Neural crest cell (in vitro differentiated cells): ENCODE results near the gene RBM14. TPM values are rescaled to one million over a fixed set of nuclear protein-coding genes. Genes with fewer than 3 reads are reported as not detected.
A peak's percentile ranks its signal among the peaks of the same experiment; 100 is the strongest.
"Not testable (repeated sequence)": the region's sequence is repeated elsewhere in the genome, so short reads cannot be mapped to it uniquely, and the experiment has no call there.

Experiments used
- DNase-seq: peaks from one replicate; pipeline ENCODE4 v3.0.0; 2021; ENCODE audit warnings: low read depth, mixed read lengths, low spot score
- H3K27ac Mint-ChIP-seq: one replicate; pipeline ENCODE4 v1.8.0; 2021; ENCODE audit warnings: mild to moderate bottlenecking, mixed read lengths; ENCODE audit not compliant: unreplicated experiment
- H3K27me3 Mint-ChIP-seq: 2 replicates; pipeline ENCODE4 v1.8.0; 2021; ENCODE audit warnings: low read depth, mild to moderate bottlenecking, mixed read lengths
- H3K36me3 Mint-ChIP-seq: 2 replicates; pipeline ENCODE4 v1.8.0; 2021; ENCODE audit warnings: low read depth, mild to moderate bottlenecking, mixed read lengths
- H3K4me1 Mint-ChIP-seq: 2 replicates; pipeline ENCODE4 v1.8.0; 2021; ENCODE audit warnings: mixed read lengths
- H3K4me3 Mint-ChIP-seq: one replicate; pipeline ENCODE4 v1.8.0; 2021; ENCODE audit warnings: mild to moderate bottlenecking, mixed read lengths
- H3K9me3 Mint-ChIP-seq: 2 replicates; pipeline ENCODE4 v1.8.0; 2021; ENCODE audit warnings: mixed read lengths
- total RNA-seq: library from RNA; stranded (reverse); gene quantifications from 2 replicates; pipeline ENCODE4 v1.2.1, GENCODE V29; 2021
- TF ChIP-seq, protein P1 (sequence below): fragments of 200-600 bp; sonication (generic); conservative IDR thresholded peaks from 2 replicates; pipeline ENCODE4 v1.5.0; 2021; ENCODE audit warnings: antibody characterized with exemption, mild to moderate bottlenecking

Gene RBM14
- total RNA-seq, 1 donor from 2014 or later = 160 TPM

DNA sequence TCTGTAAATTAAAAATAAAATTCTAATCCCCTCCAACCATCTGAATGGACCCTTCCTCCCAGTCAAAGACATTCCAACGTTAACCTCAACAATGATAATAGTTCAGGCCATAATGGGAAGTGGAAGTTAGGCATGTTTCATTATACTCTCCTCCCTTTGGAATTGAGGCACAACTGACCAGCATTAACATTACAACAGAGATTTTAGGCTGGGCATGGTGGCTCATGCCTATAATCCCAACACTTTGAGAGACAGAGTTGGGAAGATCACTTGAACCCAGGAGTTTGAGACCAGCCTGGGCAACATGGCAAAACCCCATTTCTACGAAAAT is 45.6 kb upstream of the RBM14 start:
- TF ChIP-seq, protein P1, sequence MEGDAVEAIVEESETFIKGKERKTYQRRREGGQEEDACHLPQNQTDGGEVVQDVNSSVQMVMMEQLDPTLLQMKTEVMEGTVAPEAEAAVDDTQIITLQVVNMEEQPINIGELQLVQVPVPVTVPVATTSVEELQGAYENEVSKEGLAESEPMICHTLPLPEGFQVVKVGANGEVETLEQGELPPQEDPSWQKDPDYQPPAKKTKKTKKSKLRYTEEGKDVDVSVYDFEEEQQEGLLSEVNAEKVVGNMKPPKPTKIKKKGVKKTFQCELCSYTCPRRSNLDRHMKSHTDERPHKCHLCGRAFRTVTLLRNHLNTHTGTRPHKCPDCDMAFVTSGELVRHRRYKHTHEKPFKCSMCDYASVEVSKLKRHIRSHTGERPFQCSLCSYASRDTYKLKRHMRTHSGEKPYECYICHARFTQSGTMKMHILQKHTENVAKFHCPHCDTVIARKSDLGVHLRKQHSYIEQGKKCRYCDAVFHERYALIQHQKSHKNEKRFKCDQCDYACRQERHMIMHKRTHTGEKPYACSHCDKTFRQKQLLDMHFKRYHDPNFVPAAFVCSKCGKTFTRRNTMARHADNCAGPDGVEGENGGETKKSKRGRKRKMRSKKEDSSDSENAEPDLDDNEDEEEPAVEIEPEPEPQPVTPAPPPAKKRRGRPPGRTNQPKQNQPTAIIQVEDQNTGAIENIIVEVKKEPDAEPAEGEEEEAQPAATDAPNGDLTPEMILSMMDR = no peak
- Mint-ChIP-seq H3K36me3 (no peaks in the 10 kb centered on the region), H3K4me1 (peaks cover 12% of the 10 kb centered on the region), H3K9me3 (no peaks in the 10 kb centered on the region), H3K27ac (no peak overlapping the region), H3K4me3 (no peak overlapping the region), H3K27me3 (peaks cover 15% of the 10 kb centered on the region)
- DNase-seq = no peak

DNA sequence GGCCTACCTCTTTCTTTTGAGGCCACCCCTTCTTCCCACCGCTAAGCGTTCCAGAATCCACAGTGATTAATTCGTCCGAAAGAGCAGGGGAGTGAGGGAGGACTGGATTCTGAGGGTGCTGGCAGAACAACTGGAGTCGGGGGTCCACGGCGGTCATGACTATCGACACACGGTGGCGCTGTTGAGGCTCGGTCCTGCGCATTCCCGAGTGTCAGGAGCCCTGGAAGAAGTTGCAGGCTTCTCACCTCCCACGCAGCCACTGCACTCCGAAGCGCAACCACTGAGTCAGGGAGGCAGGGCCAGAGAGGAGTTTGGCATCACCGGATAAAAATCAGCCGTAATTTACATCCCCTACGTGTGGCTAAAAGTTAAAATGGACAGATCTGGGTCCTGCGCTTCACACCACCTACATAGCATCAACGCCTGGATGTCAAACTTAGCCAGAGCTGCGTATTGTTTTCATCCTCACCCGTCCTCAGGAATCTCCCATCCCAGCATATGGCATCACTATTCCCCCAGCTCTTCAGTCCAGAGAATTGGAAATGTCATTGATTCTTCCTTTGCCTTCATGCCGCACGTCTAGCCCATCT is 37.3 kb upstream of the RBM14 start:
- Mint-ChIP-seq H3K9me3 (peaks cover 6% of the 10 kb centered on the region), H3K27me3 (peaks cover 13% of the 10 kb centered on the region), H3K4me1 (peaks cover 7% of the 10 kb centered on the region), H3K4me3 (no peak overlapping the region), H3K36me3 (peaks cover 5% of the 10 kb centered on the region), H3K27ac (no peak overlapping the region)
- DNase-seq = peak; percentile 93
- TF ChIP-seq, protein P1 = peak; percentile 85

DNA sequence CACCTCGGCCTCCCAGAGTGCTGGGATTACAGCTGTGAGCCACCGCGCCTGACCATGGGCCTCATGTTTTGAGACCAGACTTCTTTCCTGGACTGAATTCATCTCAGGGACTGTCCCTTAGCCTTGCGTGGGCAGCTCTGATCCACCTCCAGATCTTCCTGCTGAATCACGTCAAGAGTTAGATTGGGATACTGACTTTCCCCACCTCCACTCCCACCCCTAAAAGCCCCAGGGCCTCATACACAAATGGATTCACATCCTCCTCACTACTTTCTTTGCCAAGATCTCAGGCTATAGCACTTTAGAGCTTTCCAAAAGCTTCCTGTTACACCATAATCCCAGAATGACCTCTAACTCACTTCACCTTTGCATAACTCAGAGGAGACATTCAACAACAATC is 35.6 kb upstream of the RBM14 start:
- TF ChIP-seq, protein P1 = no peak
- Mint-ChIP-seq H3K27ac (no peak overlapping the region), H3K36me3 (peaks cover 5% of the 10 kb centered on the region), H3K4me1 (peaks cover 7% of the 10 kb centered on the region), H3K4me3 (no peak overlapping the region), H3K9me3 (peaks cover 6% of the 10 kb centered on the region), H3K27me3 (peaks cover 6% of the 10 kb centered on the region)
- DNase-seq = no peak

DNA sequence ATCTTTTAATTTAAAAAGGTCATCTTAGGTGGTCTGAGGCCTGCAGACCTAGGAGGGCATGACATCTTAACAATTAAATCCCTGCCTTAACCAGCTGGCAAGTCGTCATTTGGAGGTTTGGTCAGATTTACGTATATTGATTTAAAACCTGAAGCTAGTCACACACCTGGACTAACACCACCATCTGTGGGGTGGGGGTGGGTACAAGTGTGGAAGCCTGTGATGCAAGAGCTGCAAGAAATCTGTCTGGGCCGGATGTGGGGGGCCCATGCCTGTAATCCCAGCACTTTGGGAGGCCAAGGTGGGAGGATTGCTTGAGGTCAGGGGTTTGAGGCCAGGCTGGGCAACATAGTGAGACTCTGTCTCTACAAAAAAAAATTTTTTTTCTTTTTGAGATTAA is 35.2 kb upstream of the RBM14 start:
- TF ChIP-seq, protein P1 = no peak
- no peak for DNase-seq
- peaks cover 7% of the 10 kb centered on the region for H3K9me3 Mint-ChIP-seq
- no peak overlapping the region for H3K27ac Mint-ChIP-seq
- peaks cover 5% of the 10 kb centered on the region for H3K36me3 Mint-ChIP-seq
- peaks cover 6% of the 10 kb centered on the region for H3K27me3 Mint-ChIP-seq
- H3K4me3 Mint-ChIP-seq = no peak overlapping the region
- peaks cover 7% of the 10 kb centered on the region for H3K4me1 Mint-ChIP-seq

DNA sequence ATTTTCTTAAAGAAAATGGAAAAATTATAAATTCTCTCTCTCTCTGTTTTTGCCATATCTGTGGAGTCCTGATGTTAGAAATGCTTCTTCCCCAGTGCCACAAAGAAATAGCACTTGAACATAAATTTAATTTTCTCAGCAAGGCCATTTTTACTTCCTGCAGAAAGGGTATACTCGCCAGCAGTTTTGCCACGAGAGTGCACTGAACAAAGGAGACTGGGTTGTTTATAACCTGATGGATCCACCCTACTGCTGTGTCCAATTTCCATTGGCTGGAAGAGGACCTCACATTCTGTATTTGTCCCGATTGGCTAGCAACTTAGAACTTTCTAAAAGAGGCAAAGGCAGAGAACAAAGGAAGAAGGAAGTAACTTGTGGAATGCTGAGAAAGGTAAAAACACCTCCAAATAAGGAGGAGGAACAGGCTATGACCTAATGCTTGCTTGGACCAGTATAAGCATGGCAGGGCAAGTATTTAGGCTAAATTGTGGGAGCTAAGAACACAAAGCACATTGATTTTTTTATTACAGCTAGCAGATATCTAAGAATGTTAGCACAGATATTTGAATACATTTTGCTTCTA is 33.8 kb upstream of the RBM14 start:
- peaks cover 11% of the 10 kb centered on the region for H3K9me3 Mint-ChIP-seq
- H3K36me3 Mint-ChIP-seq, H3K27ac Mint-ChIP-seq, H3K4me1 Mint-ChIP-seq, DNase-seq, H3K27me3 Mint-ChIP-seq, H3K4me3 Mint-ChIP-seq: not testable (repeated sequence)

DNA sequence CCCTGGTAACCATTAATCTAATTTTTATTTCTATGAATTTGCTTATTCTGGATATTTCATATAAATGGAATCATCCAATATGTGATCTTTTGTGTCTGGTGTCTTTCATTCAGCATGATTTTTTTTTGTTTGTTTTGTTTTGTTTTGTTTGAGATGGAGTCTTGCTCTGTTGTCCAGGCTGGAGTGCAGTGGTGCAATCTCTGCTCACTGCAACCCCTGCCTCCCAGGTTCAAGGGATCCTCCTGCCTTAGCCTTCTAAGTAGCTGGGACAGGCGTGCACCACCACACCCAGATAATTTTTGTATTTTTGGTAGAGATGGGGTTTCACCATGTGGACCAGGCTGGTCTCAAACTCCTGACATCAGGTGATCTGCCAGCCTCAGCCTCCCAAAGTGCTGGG is 31.0 kb upstream of the RBM14 start:
- H3K9me3 Mint-ChIP-seq = peaks cover 16% of the 10 kb centered on the region
- not testable (repeated sequence) for H3K27ac Mint-ChIP-seq, H3K36me3 Mint-ChIP-seq, H3K4me3 Mint-ChIP-seq, H3K27me3 Mint-ChIP-seq, DNase-seq, H3K4me1 Mint-ChIP-seq
